PC-3 (cell line): ENCODE results near the gene ADCY10. TPM values are rescaled to one million over a fixed set of nuclear protein-coding genes. Genes with fewer than 3 reads are reported as not detected.
"Not testable (repeated sequence)": the region's sequence is repeated elsewhere in the genome, so short reads cannot be mapped to it uniquely, and the experiment has no call there.

Source experiments
- ATAC-seq: fragments of 200-7000 bp; cut with Tn5 transposase; 2 replicates; pipeline ENCODE4 v1.9.1; 2020; ENCODE audit warnings: mild to moderate bottlenecking, moderate library complexity
- BruUV-seq: library from RNA; stranded (reverse); fragments of 400-500 nt; replicated peaks from 2 replicates; lab custom pipeline; 2021; lab: Mats Ljungman, UMichigan
- CTCF ChIA-PET: fragments of 300-600 bp; sonication (Branson Sonifier 250); formaldehyde crosslinking; loops from one replicate; lab custom pipeline; 2022; ENCODE audit warnings: antibody characterized with exemption; lab: Charles Lee
- POLR2A ChIA-PET: fragments of 300-600 bp; sonication (Branson Sonifier 250); formaldehyde crosslinking; loops from one replicate; lab custom pipeline; 2022; ENCODE audit warnings: antibody characterized with exemption; ENCODE audit not compliant: unreplicated experiment; lab: Charles Lee
- DNase-seq: peaks from one replicate; pipeline ENCODE4 v3.0.0-alpha.2; 2015
- H2AFZ ChIP-seq: fragments of 300-600 bp; sonication (generic); 2 replicates; pipeline ENCODE4 v1.6.0; 2016; ENCODE audit warnings: antibody characterized with exemption, low read length
- H3F3A ChIP-seq: fragments of 300-600 bp; sonication (generic); one replicate; pipeline ENCODE4 v1.6.0; 2017; ENCODE audit warnings: antibody characterized with exemption, low read length, control low read depth, mild to moderate bottlenecking; ENCODE audit not compliant: unreplicated experiment
- H3K27ac ChIP-seq: fragments of 300-600 bp; sonication (generic); 2 replicates; pipeline ENCODE4 v1.5.1; 2016; ENCODE audit warnings: mild to moderate bottlenecking, low read length
- H3K27me3 ChIP-seq: fragments of 300-600 bp; sonication (generic); 2 replicates; pipeline ENCODE4 v1.6.1; 2016; ENCODE audit warnings: low read length, mixed read lengths
- H3K36me3 ChIP-seq: fragments of 300-600 bp; sonication (generic); 2 replicates; pipeline ENCODE4 v1.6.1; 2016; ENCODE audit warnings: low read depth, mixed run types, low read length, mixed read lengths
- H3K4me1 ChIP-seq: fragments of 300-600 bp; sonication (generic); 2 replicates; pipeline ENCODE4 v1.5.1; 2016; ENCODE audit warnings: low read length; ENCODE audit not compliant: insufficient read depth
- H3K4me2 ChIP-seq: fragments of 300-600 bp; sonication (generic); 2 replicates; pipeline ENCODE4 v1.6.0; 2016; ENCODE audit warnings: low read length
- H3K4me3 ChIP-seq: fragments of 300-600 bp; sonication (generic); 2 replicates; pipeline ENCODE4 v1.5.1; 2016; ENCODE audit warnings: mild to moderate bottlenecking, low read length, mixed read lengths
- H3K79me2 ChIP-seq: fragments of 300-600 bp; sonication (generic); 2 replicates; pipeline ENCODE4 v1.6.1; 2017; ENCODE audit warnings: low read length, mixed read lengths
- H3K9ac ChIP-seq: fragments of 300-600 bp; sonication (generic); 2 replicates; pipeline ENCODE4 v1.6.0; 2016; ENCODE audit warnings: mild to moderate bottlenecking, low read length
- H3K9me2 ChIP-seq: fragments of 300-600 bp; sonication (generic); replicated peaks from 2 replicates; pipeline ENCODE4 v1.6.1; 2016; ENCODE audit warnings: mixed run types, low read length, mixed read lengths
- H3K9me3 ChIP-seq: fragments of 300-600 bp; sonication (generic); 2 replicates; pipeline ENCODE4 v1.6.1; 2016; ENCODE audit warnings: low read length, mixed read lengths
- H4K20me1 ChIP-seq: fragments of 300-600 bp; sonication (generic); 2 replicates; pipeline ENCODE4 v1.6.1; 2016; ENCODE audit warnings: low read length, mixed read lengths
- CTCF ChIP-seq: fragments of 300-600 bp; sonication (generic); conservative IDR thresholded peaks from 2 replicates; pipeline ENCODE4 v1.5.1; 2017; ENCODE audit warnings: antibody characterized with exemption, low read depth, mild to moderate bottlenecking, low read length
- EZH2 ChIP-seq: fragments of 300-600 bp; sonication (generic); IDR thresholded peaks from one replicate; pipeline ENCODE4 v1.6.1; 2017; ENCODE audit warnings: antibody characterized with exemption, mild to moderate bottlenecking, low read length; ENCODE audit not compliant: unreplicated experiment
- EZH2phosphoT487 ChIP-seq: fragments of 300-600 bp; sonication (generic); IDR thresholded peaks from 2 replicates; pipeline ENCODE4 v1.6.1; 2018; ENCODE audit warnings: mild to moderate bottlenecking, antibody characterized with exemption, low read length, borderline replicate concordance
- intact Hi-C: fragments of 100-400 bp; cut with micrococcal nuclease; formaldehyde crosslinking; loops from 2 replicates; pipeline ENCODE4 v1.9.0; 2023
- total RNA-seq: library from RNA; depleted of rRNA; stranded (reverse); fragments of >200 nt; gene quantifications from 2 replicates; pipeline ENCODE4 v1.2.3, GENCODE V29; 2014

The ADCY10 gene
- total RNA-seq, 1 experiment from 2014 or later = not detected

GRCh38 chr1:167832693-167833092 lies 81.2 kb downstream of the ADCY10 start:
- Histone ChIP-seq H3K9me2 (no peaks in the 10 kb centered on the region), H3K4me1 (no peaks in the 10 kb centered on the region), H3K27me3 (no peaks in the 10 kb centered on the region), H3K27ac (no peak overlapping the region), H3K4me3 (no peak overlapping the region), H3K9me3 (no peaks in the 10 kb centered on the region), H3F3A (no peaks in the 10 kb centered on the region), H3K4me2 (no peak overlapping the region), H3K79me2 (no peaks in the 10 kb centered on the region), H3K9ac (no peak overlapping the region), H4K20me1 (no peaks in the 10 kb centered on the region), H3K36me3 (no peaks in the 10 kb centered on the region), H2AFZ (no peak overlapping the region)
- intact Hi-C loops = no loop called here
- ATAC-seq (no peak), DNase-seq (no peak)
- no peak for TF ChIP-seq CTCF
- ChIA-PET POLR2A (no interaction called here), CTCF (no interaction called here)
- no TSS peak for BruUV-seq

GRCh38 chr1:167830668-167831067 lies 83.3 kb downstream of the ADCY10 start:
- H3F3A ChIP-seq, ATAC-seq, H3K4me3 ChIP-seq, H3K4me1 ChIP-seq, H3K9me2 ChIP-seq, H4K20me1 ChIP-seq, intact Hi-C loops, H3K9ac ChIP-seq, H2AFZ ChIP-seq, DNase-seq, H3K79me2 ChIP-seq, H3K27me3 ChIP-seq, BruUV-seq, H3K4me2 ChIP-seq, POLR2A ChIA-PET, H3K9me3 ChIP-seq, H3K36me3 ChIP-seq, H3K27ac ChIP-seq, CTCF ChIA-PET: not testable (repeated sequence)

GRCh38 chr1:167829868-167830267 lies 84.1 kb downstream of the ADCY10 start:
- H3K4me1 ChIP-seq = no peaks in the 10 kb centered on the region
- no peak overlapping the region for H3K27ac ChIP-seq
- ChIA-PET CTCF (no interaction called here), POLR2A (no interaction called here)
- no peaks in the 10 kb centered on the region for H3K9me3 ChIP-seq
- DNase-seq (no peak), ATAC-seq (no peak)
- no peak overlapping the region for H3K9ac ChIP-seq
- H3K36me3 ChIP-seq = no peaks in the 10 kb centered on the region
- no peaks in the 10 kb centered on the region for H3K79me2 ChIP-seq
- no TSS peak for BruUV-seq
- H2AFZ ChIP-seq = no peak overlapping the region
- no peaks in the 10 kb centered on the region for H4K20me1 ChIP-seq
- no peaks in the 10 kb centered on the region for H3K9me2 ChIP-seq
- TF ChIP-seq EZH2 (no peak), EZH2phosphoT487 (no peak), CTCF (no peak)
- no peak overlapping the region for H3K4me3 ChIP-seq
- intact Hi-C loops = no loop called here
- no peaks in the 10 kb centered on the region for H3F3A ChIP-seq
- no peaks in the 10 kb centered on the region for H3K27me3 ChIP-seq
- no peak overlapping the region for H3K4me2 ChIP-seq
